Endothelial cell of umbilical vein (primary cell): Measurements from ENCODE around the gene TRIM67.

ENCODE experiments used
- EZH2 ChIP-seq: IDR thresholded peaks from 2 replicates; pipeline ENCODE4 v1.6.1; 2012; ENCODE audit warnings: borderline replicate concordance, low read depth, mild to moderate bottlenecking, moderate library complexity, low read length, inconsistent platforms; ENCODE audit not compliant: severe bottlenecking
- MYC ChIP-seq: IDR thresholded peaks from one replicate; pipeline ENCODE4 v1.6.1; 2011; ENCODE audit warnings: mild to moderate bottlenecking, low read depth, low read length
- POLR2A ChIP-seq: IDR thresholded peaks from 2 replicates; pipeline ENCODE4 v1.6.1; 2012; ENCODE audit warnings: low read depth, mild to moderate bottlenecking, control low read depth, low read length
- POLR2AphosphoS5 ChIP-seq: IDR thresholded peaks from 2 replicates; pipeline ENCODE4 v1.6.1; 2012; ENCODE audit warnings: low read depth, mild to moderate bottlenecking, control low read depth, low read length, moderate library complexity; ENCODE audit not compliant: insufficient read depth
- TF ChIP-seq, protein P1 (sequence below), 2 donors: IDR thresholded peaks; 1 replicate in 1 of 2; 2 replicates in 1 of 2; pipeline ENCODE4 v1.5.1; 2011; ENCODE audit warnings: low read length in 2 of 2, mild to moderate bottlenecking in 2 of 2, moderate library complexity in 2 of 2, control low read depth in 1 of 2, inconsistent platforms in 1 of 2, low read depth in 1 of 2; ENCODE audit not compliant: insufficient read depth in 1 of 2; ENCODE audit errors: extremely low read depth in 1 of 2
- TF ChIP-seq, protein P2 (sequence below): IDR thresholded peaks from 2 replicates; pipeline ENCODE4 v1.6.1; 2011; ENCODE audit not compliant: insufficient read depth, insufficient read length

DNA sequence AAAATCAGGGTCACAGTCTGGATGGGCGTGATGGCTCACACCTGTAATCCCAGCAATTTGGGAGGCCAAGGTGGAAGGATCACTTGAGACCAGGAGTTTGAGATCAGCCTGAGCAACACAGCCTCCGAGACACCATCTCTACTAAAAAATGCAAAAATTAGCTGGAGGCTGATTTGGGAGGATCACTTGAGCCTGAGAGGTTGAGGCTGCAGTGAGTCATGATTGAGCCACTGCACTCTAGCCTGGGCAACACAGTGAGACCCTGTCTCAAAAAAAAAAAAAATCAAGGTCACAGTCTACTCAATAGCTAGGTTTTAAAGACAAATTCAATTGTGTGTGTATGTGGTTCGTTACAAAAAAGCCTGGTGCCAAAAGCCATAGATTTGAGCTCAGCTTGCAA is 34.4 kb downstream of the TRIM67 start:
- TF ChIP-seq, protein P1, sequence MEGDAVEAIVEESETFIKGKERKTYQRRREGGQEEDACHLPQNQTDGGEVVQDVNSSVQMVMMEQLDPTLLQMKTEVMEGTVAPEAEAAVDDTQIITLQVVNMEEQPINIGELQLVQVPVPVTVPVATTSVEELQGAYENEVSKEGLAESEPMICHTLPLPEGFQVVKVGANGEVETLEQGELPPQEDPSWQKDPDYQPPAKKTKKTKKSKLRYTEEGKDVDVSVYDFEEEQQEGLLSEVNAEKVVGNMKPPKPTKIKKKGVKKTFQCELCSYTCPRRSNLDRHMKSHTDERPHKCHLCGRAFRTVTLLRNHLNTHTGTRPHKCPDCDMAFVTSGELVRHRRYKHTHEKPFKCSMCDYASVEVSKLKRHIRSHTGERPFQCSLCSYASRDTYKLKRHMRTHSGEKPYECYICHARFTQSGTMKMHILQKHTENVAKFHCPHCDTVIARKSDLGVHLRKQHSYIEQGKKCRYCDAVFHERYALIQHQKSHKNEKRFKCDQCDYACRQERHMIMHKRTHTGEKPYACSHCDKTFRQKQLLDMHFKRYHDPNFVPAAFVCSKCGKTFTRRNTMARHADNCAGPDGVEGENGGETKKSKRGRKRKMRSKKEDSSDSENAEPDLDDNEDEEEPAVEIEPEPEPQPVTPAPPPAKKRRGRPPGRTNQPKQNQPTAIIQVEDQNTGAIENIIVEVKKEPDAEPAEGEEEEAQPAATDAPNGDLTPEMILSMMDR (IDR thresholded peaks at IDR 0.05; ENCODE audit: extremely low read depth in 1 of 2, insufficient read depth in 1 of 2, low read depth in 1 of 2, low read length in 2 of 2) = no peak
- TF ChIP-seq POLR2AphosphoS5 = no peak
- TF ChIP-seq, protein P2, sequence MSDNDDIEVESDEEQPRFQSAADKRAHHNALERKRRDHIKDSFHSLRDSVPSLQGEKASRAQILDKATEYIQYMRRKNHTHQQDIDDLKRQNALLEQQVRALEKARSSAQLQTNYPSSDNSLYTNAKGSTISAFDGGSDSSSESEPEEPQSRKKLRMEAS = no peak
- no peak for TF ChIP-seq POLR2A
- no peak for TF ChIP-seq EZH2
- no peak for TF ChIP-seq MYC
